K562 (cell line): Measurements from ENCODE around the gene LPIN1. TPM values are rescaled to one million over a fixed set of nuclear protein-coding genes. Genes with fewer than 3 reads are reported as not detected.
A peak's percentile ranks its signal among the peaks of the same experiment; 100 is the strongest.

Source experiments
- BRF1 ChIP-seq: IDR thresholded peaks from 3 replicates; pipeline ENCODE4 v1.6.1; 2011; ENCODE audit warnings: borderline replicate concordance, mild to moderate bottlenecking; ENCODE audit not compliant: insufficient read length; ENCODE audit errors: extremely low read depth
- CXXC5 ChIP-seq: fragments of 250-450 bp; sonication (Bioruptor Pico); IDR thresholded peaks from 2 replicates; pipeline ENCODE4 v1.8.0; 2022; ENCODE audit warnings: inconsistent platforms, mild to moderate bottlenecking, moderate library complexity
- JUND ChIP-seq, 2 experiments: IDR thresholded peaks; 2 replicates in 1 of 2; 3 replicates in 1 of 2; pipeline ENCODE4 v1.6.1; 2011; ENCODE audit warnings: borderline replicate concordance in 2 of 2, low read depth in 2 of 2, low read length in 2 of 2, improper control_type of control experiment in 1 of 2, missing biosample characterization in 1 of 2, missing genetic modification characterization in 1 of 2, missing genetic modification reagents in 1 of 2
- KDM5B ChIP-seq: fragments of 200-600 bp; sonication (generic); IDR thresholded peaks from 2 replicates; pipeline ENCODE4 v1.6.1; 2012; ENCODE audit warnings: low read depth, mild to moderate bottlenecking, moderate library complexity, low read length, control low read depth, inconsistent platforms; ENCODE audit not compliant: insufficient replicate concordance
- MEF2D ChIP-seq: conservative IDR thresholded peaks from 2 replicates; pipeline ENCODE4 v1.6.1; 2016; ENCODE audit warnings: low read depth, missing genetic modification characterization, missing compliant biosample characterization
- NFYB ChIP-seq: IDR thresholded peaks from 2 replicates; pipeline ENCODE4 v1.6.1; 2011; ENCODE audit warnings: mild to moderate bottlenecking, moderate library complexity; ENCODE audit not compliant: insufficient read length; ENCODE audit errors: extremely low read depth
- PHF8 ChIP-seq: fragments of 200-600 bp; sonication (generic); IDR thresholded peaks from 2 replicates; pipeline ENCODE4 v1.6.1; 2012; ENCODE audit warnings: mixed run types, mild to moderate bottlenecking, inconsistent platforms, low read length, moderate library complexity, borderline replicate concordance
- SMARCA4 ChIP-seq: fragments of 450-650 bp; IDR thresholded peaks from 2 replicates; pipeline ENCODE4 v1.6.1; 2016
- U2AF2 ChIP-seq: fragments of 200-400 bp; formaldehyde crosslinking; optimal IDR thresholded peaks from 2 replicates; pipeline ENCODE3; 2017; ENCODE audit warnings: low read depth, mild to moderate bottlenecking, low read length
- XRCC5 ChIP-seq: fragments of 200-400 bp; formaldehyde crosslinking; IDR thresholded peaks from 2 replicates; pipeline ENCODE4 v1.6.1; 2017; ENCODE audit warnings: low read depth, mild to moderate bottlenecking, low read length
- YBX1 ChIP-seq: fragments of 450-650 bp; IDR thresholded peaks from 2 replicates; pipeline ENCODE4 v1.7.1; 2016; ENCODE audit warnings: mild to moderate bottlenecking
- polyA plus RNA-seq, 8 experiments: library from polyadenylated mRNA; depleted of rRNA in 4 of 8; stranded (reverse) in 5 of 8; unstranded in 3 of 8; fragments of >200 nt; fragmentation: Nextera tagmentation in 2 of 8; fragmentation: Illumina TruSeq in 1 of 8; extraction: Ambion mirVana in 2 of 8; extraction: Trizol in 1 of 8; gene quantifications; 2 replicates each; pipeline versions ENCODE4 v1.2.1 to v1.2.3, GENCODE V29; 2011 to 2014; ENCODE audit warnings: inconsistent platforms in 1 of 8, missing spikeins in 1 of 8
- total RNA-seq, 7 experiments: library from RNA; depleted of rRNA in 6 of 7; stranded (reverse); fragments of >200 nt in 6 of 7; fragmentation: Illumina TruSeq in 2 of 7; extraction: Trizol in 2 of 7; gene quantifications; 2 replicates each; pipeline versions ENCODE4 v1.2.1 to v1.2.3, GENCODE V29; 2011 to 2021; ENCODE audit warnings: low replicate concordance in 1 of 7
- TF ChIP-seq, protein P1 (sequence below), 3 experiments: fragments of 200-800 bp in 1 of 3; sonication (Bioruptor generic) in 1 of 3; sonication (generic) in 1 of 3; formaldehyde crosslinking in 1 of 3; IDR thresholded peaks; 2 replicates each; pipeline versions ENCODE4 v1.6.1 to v1.8.0; 2016 to 2022; ENCODE audit warnings: mild to moderate bottlenecking in 2 of 3, missing compliant biosample characterization in 2 of 3, missing genetic modification characterization in 2 of 3, missing genetic modification reagents in 1 of 3
- TF ChIP-seq, protein P2 (sequence below): fragments of 450-650 bp; IDR thresholded peaks from 2 replicates; pipeline ENCODE4 v1.6.1; 2016
- TF ChIP-seq, protein P3 (sequence below), 3 experiments: IDR thresholded peaks in 2 of 3; conservative IDR thresholded peaks in 1 of 3; 2 replicates each; pipeline ENCODE4 v1.5.1; 2011 to 2012; ENCODE audit warnings: low read length in 3 of 3, mild to moderate bottlenecking in 3 of 3, control low read depth in 2 of 3, improper control_type of control experiment in 1 of 3, inconsistent platforms in 1 of 3, low read depth in 1 of 3, mixed read lengths in 1 of 3, moderate library complexity in 1 of 3; ENCODE audit not compliant: insufficient read depth in 2 of 3
- TF ChIP-seq, protein P4 (sequence below): fragments of 200-800 bp; sonication (Bioruptor generic); IDR thresholded peaks from 2 replicates; pipeline ENCODE4 v1.6.1; 2017; ENCODE audit warnings: missing genetic modification characterization, missing compliant biosample characterization
- TF ChIP-seq, protein P5 (sequence below): fragments of 150-350 bp; conservative IDR thresholded peaks from 2 replicates; pipeline ENCODE4 v1.6.1; 2014; ENCODE audit warnings: low read length

LPIN1 gene
- total and polyA plus RNA-seq, 9 of the 15 experiments (the other 6 are each of a cell fraction or from before 2014, with no cell fraction given): 9.2 to 84.0 (median 27.8) TPM

DNA sequence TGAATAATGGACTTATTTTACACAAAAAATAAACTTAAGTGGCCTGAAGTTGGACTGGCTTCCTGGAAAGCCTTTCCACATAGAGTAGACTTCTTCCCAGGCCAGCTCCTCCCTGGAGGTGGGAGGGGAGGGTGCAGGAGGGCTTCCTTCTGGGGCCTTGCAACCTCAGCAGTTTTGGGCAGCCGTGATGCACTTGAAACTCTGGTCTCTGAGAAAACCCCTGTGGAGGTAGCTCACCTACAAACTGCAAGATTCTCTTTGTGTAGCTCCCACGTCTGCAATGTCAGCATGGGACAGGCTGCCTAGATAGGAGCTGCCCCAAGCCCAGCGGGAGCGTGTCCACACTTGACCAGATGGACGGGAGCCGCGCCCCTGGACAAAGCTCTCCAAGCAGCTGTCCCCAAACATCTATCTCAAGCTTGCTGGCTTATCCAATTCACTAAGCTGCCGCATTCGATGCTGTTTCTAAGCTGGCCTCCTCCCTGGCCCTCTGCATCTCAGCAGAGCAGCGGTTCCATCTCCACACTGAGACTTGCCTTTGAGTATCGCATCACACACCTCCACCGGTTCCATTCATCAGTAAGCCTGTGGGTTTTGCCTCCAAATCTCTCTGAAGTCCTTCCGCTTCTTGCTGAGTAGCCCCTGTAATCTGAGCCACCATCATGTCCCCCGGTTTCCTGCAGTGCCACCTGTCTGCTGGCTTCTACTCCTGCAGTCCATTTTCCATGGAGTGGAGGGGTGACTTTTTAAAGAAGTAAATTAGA is 1.6 kb upstream of the LPIN1 start (continued):
- TF ChIP-seq, protein P1, sequence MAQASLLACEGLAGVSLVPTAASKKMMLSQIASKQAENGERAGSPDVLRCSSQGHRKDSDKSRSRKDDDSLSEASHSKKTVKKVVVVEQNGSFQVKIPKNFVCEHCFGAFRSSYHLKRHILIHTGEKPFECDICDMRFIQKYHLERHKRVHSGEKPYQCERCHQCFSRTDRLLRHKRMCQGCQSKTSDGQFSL (CRISPR knock-in tag; IDR thresholded peaks at IDR 0.05): no peak
- TF ChIP-seq, protein P1 (tag; IDR thresholded peaks at IDR 0.05): no peak
- TF ChIP-seq JUND (IDR thresholded peaks at IDR 0.05; ENCODE audit: borderline replicate concordance, low read depth, low read length) (no peak), JUND (tag; IDR thresholded peaks at IDR 0.05; ENCODE audit: borderline replicate concordance, low read depth, low read length) (peak; percentile 51; the same call in 1 of the 3 replicates), KDM5B (peak; percentile 53), MEF2D (tag) (no peak), PHF8 (peak; percentile 31; the same call in 1 of the 2 replicates), NFYB (no peak), U2AF2 (no peak), YBX1 (no peak), XRCC5 (no peak), CXXC5 (no peak), BRF1 (no peak), SMARCA4 (peak; percentile 78)
- TF ChIP-seq, protein P2, sequence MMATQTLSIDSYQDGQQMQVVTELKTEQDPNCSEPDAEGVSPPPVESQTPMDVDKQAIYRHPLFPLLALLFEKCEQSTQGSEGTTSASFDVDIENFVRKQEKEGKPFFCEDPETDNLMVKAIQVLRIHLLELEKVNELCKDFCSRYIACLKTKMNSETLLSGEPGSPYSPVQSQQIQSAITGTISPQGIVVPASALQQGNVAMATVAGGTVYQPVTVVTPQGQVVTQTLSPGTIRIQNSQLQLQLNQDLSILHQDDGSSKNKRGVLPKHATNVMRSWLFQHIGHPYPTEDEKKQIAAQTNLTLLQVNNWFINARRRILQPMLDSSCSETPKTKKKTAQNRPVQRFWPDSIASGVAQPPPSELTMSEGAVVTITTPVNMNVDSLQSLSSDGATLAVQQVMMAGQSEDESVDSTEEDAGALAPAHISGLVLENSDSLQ: 0 out of 2 replicates have a peak, but pooled peaks have one; percentile 17
- TF ChIP-seq, protein P3, sequence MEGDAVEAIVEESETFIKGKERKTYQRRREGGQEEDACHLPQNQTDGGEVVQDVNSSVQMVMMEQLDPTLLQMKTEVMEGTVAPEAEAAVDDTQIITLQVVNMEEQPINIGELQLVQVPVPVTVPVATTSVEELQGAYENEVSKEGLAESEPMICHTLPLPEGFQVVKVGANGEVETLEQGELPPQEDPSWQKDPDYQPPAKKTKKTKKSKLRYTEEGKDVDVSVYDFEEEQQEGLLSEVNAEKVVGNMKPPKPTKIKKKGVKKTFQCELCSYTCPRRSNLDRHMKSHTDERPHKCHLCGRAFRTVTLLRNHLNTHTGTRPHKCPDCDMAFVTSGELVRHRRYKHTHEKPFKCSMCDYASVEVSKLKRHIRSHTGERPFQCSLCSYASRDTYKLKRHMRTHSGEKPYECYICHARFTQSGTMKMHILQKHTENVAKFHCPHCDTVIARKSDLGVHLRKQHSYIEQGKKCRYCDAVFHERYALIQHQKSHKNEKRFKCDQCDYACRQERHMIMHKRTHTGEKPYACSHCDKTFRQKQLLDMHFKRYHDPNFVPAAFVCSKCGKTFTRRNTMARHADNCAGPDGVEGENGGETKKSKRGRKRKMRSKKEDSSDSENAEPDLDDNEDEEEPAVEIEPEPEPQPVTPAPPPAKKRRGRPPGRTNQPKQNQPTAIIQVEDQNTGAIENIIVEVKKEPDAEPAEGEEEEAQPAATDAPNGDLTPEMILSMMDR (IDR thresholded peaks at IDR 0.05 in 2 of 3, conservative IDR thresholded peaks at IDR 0.05 in 1 of 3; ENCODE audit: insufficient read depth in 2 of 3, low read depth in 1 of 3, low read length in 3 of 3): peak; percentile 73 to 87 (median 85)
- TF ChIP-seq, protein P4, sequence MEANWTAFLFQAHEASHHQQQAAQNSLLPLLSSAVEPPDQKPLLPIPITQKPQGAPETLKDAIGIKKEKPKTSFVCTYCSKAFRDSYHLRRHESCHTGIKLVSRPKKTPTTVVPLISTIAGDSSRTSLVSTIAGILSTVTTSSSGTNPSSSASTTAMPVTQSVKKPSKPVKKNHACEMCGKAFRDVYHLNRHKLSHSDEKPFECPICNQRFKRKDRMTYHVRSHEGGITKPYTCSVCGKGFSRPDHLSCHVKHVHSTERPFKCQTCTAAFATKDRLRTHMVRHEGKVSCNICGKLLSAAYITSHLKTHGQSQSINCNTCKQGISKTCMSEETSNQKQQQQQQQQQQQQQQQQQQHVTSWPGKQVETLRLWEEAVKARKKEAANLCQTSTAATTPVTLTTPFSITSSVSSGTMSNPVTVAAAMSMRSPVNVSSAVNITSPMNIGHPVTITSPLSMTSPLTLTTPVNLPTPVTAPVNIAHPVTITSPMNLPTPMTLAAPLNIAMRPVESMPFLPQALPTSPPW (CRISPR knock-in tag): peak; percentile 37; the same call in 1 of the 2 replicates
- TF ChIP-seq, protein P5, sequence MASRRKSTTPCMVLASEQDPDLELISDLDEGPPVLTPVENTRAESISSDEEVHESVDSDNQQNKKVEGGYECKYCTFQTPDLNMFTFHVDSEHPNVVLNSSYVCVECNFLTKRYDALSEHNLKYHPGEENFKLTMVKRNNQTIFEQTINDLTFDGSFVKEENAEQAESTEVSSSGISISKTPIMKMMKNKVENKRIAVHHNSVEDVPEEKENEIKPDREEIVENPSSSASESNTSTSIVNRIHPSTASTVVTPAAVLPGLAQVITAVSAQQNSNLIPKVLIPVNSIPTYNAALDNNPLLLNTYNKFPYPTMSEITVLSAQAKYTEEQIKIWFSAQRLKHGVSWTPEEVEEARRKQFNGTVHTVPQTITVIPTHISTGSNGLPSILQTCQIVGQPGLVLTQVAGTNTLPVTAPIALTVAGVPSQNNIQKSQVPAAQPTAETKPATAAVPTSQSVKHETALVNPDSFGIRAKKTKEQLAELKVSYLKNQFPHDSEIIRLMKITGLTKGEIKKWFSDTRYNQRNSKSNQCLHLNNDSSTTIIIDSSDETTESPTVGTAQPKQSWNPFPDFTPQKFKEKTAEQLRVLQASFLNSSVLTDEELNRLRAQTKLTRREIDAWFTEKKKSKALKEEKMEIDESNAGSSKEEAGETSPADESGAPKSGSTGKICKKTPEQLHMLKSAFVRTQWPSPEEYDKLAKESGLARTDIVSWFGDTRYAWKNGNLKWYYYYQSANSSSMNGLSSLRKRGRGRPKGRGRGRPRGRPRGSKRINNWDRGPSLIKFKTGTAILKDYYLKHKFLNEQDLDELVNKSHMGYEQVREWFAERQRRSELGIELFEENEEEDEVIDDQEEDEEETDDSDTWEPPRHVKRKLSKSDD: no peak
